GM18873 (cell line): ENCODE measurements around the gene QSOX1.

ENCODE experiments used
- ATAC-seq: cut with Tn5 transposase; IDR thresholded peaks from one replicate; pipeline ENCODE4 v1.9.1; 2021; ENCODE audit warnings: mild to moderate bottlenecking, moderate library complexity, moderate number of reproducible peaks; ENCODE audit not compliant: unreplicated experiment, low FRiP score

Gene QSOX1

GRCh38 chr1:180247580-180247979, 92.9 kb downstream of the QSOX1 start:
- ATAC-seq = no peak

DNA sequence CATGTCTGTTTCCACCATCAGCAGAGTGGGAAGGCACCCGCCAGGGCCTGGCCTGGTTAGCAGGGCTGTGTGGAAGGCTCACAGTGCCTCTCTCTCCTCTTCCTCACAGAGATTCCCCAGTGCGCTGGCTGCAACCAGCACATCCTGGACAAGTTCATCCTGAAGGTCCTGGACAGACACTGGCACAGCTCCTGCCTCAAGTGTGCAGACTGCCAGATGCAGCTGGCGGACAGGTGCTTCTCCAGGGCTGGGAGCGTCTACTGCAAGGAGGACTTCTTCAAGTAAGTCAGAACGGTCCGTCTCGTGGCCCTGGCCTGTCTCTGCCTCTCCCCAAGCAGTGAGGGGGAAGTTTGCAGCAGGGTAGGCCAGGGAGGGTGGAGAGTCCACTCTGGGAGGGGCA, 93.5 kb downstream of the QSOX1 start:
- ATAC-seq = no peak

DNA sequence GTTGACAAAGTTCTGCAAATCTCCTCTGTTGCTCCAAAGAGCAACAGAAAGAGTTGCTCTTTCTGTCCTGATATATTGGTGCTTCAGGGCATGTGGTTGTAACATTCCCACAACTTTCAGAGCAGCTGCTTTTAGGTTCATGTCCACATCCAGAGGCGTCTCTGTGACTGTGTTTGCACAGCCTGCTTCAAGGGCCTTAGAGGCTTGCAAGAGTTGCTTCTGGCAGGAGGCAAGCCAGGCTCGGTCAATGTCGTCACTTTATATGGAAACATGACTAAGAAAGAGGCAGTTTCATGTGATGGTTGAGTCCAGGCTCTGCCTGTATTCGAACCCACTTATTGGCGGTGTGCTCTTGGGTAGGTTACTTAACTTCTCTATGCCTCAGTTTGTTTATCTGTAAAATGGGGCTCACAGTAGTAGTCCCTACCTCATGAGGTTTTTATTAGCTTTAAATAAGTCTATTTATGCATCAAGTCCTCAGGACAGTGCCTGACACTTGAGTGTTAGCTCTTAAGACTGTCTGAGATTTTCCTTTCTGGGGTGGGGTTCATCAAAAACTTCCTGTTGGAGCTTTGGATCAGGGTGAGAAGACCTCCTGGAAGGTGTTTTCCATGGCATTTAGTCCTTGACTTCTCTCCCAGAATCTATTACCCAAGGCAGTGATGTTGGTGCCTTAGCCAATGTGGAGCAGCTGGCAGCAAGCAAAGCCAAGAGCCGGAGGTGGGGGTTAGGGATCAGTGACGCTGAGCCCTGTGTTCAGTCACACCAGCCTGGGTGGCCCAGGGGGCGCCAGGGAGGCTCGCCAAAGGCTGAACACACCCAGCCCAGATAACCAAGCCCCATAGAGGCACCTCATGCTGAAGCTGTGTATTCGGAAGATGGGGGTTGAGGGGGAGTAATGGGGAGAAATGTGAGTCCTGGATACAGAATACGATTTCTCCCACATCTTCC, 94.3 kb downstream of the QSOX1 start:
- no peak for ATAC-seq

GRCh38 chr1:180249725-180250498, 95.2 kb downstream of the QSOX1 start:
- ATAC-seq = no peak

DNA sequence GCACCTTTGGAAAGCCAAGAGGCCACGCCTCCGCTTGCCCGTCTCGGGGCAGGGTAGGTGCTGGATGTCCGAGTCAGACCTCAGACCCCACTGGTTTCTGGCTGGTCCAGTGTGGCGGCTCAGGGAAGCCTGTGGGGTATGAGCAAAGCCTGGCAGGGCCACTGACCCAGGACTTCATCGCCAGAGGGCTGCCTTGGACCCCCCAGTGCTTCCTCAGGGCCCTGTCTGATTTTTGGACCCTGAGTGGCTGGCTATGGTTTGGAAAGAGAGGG, 95.8 kb downstream of the QSOX1 start:
- ATAC-seq = no peak

GRCh38 chr1:180250883-180251509, 96.3 kb downstream of the QSOX1 start:
- ATAC-seq = no peak

DNA sequence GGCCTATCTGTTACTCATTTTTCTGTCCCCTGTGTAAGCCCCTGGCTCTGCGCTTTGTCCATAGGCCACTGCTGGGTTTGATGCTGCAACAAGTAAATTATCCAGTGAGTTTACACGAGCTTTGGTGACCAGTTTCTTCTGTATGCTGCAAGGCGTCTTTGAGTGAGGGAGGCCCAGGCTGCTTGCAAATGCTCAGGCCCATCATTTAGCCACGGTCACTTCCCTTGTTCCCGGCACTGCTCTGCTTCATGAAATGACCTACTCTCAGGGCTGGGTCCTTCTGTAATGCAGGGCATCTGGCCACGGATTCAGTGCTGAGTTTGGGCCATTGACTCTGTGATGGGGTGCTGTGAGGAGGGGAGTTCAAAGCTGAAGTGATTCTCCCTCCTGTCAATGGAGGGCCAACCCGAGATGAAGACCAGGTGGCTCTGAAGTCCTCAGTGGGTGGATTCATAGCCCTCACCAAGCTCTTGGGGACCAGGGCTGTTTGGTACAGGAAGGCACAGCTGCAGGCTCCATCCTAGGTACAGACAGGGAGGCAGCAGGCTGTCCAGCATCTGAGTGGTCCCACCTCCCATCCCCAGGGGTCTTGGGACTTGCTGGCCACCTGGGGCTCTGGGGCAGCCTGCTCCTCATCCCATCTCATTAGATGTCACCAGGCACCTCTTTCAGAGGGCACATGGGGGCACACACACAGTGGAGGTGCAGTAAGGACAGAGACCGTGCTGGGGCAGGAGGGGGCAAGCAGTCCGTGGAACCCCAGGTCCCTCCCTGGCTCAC, 97.0 kb downstream of the QSOX1 start:
- no peak for ATAC-seq

GRCh38 chr1:180252638-180253536, 98.2 kb downstream of the QSOX1 start:
- ATAC-seq = no peak
